ENCODE results near the gene IRF5. TPM values are rescaled to one million over a fixed set of nuclear protein-coding genes. Genes with fewer than 3 reads are reported as not detected.

IRF5 gene
- total and polyA plus RNA-seq, 12 donors, result 0.83 to 25.9 (median 10.9) TPM

DNA sequence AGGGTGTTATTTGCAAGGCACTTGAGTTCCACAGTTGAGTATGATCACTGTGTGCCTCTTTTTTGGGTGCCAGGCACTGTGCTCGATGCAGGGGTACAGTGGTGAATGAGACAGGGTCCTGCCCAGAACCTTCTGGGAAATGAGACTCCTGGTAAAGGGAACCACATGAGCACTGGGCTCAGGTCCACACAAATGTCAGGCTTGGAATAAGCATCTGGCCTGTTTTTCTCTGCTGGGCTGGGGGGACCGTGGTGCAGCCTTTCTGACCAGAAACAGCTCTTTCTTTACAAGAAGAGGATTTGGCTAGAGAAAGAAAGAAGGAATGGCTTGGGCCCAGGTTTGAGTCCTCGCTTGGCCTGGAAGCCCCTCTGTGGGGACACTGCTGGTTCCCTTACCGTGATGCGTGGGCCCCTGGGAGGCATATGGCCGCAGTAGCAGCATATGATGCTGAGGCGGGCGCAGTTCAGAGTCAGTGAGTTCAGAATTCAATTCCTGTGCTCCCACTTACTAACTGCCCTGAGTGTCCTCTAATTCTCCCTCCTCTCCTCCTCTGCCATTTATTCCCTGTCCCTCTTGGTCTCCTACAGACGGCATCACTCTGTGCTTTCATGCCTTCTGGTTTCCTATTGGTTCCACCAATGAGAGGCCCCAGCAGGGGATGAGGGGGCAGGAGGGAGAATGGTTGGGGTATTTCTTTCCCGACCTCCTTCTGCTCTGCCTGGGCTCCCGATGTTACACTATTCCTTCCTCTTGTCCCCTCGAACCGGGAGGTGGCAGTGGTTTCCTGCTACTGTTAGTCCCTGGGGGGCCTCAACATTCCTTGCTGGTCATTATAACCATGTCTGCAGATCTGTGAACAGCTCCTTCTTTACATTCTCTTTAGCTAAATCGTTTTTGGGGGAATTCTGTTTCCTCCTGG is 17.6 kb upstream of the IRF5 start:
- Histone ChIP-seq H3K27me3 (peaks cover 15% of the 10 kb centered on the region), H3K27ac (no peak overlapping the region), H3K36me3 (replicated peaks in 1 of 2) (no peaks in the 10 kb centered on the region), H3K4me3 (no peak overlapping the region), H3K4me1 (replicated peaks in 1 of 2) (no peaks in the 10 kb centered on the region), H3K9me3 (replicated peaks in 1 of 3) (no peaks in the 10 kb centered on the region)
- intact Hi-C loops (cut with DNase I), result no loop called here
- no peak for DNase-seq
- TF ChIP-seq, protein P1, sequence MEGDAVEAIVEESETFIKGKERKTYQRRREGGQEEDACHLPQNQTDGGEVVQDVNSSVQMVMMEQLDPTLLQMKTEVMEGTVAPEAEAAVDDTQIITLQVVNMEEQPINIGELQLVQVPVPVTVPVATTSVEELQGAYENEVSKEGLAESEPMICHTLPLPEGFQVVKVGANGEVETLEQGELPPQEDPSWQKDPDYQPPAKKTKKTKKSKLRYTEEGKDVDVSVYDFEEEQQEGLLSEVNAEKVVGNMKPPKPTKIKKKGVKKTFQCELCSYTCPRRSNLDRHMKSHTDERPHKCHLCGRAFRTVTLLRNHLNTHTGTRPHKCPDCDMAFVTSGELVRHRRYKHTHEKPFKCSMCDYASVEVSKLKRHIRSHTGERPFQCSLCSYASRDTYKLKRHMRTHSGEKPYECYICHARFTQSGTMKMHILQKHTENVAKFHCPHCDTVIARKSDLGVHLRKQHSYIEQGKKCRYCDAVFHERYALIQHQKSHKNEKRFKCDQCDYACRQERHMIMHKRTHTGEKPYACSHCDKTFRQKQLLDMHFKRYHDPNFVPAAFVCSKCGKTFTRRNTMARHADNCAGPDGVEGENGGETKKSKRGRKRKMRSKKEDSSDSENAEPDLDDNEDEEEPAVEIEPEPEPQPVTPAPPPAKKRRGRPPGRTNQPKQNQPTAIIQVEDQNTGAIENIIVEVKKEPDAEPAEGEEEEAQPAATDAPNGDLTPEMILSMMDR (IDR thresholded peaks at IDR 0.05), result no peak
- TF ChIP-seq POLR2A (IDR thresholded peaks at IDR 0.05), result no peak
- WGBS, 4 donors, result 59 to 68% (median 64%) methylated on average over 14 of the region's 14 CpGs

DNA sequence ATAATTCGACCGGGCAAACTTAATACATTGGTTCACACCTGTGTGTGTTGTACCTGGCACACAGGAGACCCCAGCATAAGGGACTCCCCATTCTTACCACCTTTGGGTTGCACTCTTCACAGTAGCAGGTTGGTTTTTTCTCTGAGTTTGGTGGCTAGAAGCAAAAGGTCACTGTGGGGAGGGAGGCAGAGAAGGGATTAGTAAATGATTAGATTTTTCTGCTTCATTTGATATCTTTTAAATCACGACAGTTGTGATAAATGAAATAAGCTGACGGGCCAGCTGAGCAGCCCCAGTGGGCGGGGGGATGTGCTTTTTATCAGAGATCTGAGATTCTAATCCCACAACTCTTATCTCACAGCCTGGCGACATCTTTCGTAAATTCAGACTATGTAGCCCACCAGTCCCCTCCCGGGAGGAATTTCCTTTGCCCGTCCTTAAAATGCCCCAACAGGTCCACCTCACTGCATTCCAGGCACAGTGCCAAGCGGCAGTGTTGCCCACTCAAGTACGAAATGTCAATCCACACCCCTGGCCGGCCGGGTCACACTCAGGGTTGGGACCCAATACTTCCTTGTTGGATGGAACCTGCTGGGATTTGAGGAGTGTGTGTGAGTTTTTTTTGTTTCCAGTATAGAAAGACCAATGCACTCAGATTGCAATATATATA is 16.7 kb upstream of the IRF5 start:
- no peaks in the 10 kb centered on the region for H3K4me1 ChIP-seq (replicated peaks in 1 of 2)
- TF ChIP-seq, protein P1 (IDR thresholded peaks at IDR 0.05), result no peak
- no peak for TF ChIP-seq POLR2A (IDR thresholded peaks at IDR 0.05)
- intact Hi-C loops (cut with DNase I), result no loop called here
- H3K4me3 ChIP-seq, result no peak overlapping the region
- no peaks in the 10 kb centered on the region for H3K36me3 ChIP-seq (replicated peaks in 1 of 2)
- H3K27me3 ChIP-seq, result peaks cover 6% of the 10 kb centered on the region
- no peak for DNase-seq
- H3K9me3 ChIP-seq (replicated peaks in 1 of 3), result no peaks in the 10 kb centered on the region
- WGBS, 4 donors, result 56 to 61% (median 56%) methylated on average over 13 of the region's 13 CpGs
- no peak overlapping the region for H3K27ac ChIP-seq

DNA sequence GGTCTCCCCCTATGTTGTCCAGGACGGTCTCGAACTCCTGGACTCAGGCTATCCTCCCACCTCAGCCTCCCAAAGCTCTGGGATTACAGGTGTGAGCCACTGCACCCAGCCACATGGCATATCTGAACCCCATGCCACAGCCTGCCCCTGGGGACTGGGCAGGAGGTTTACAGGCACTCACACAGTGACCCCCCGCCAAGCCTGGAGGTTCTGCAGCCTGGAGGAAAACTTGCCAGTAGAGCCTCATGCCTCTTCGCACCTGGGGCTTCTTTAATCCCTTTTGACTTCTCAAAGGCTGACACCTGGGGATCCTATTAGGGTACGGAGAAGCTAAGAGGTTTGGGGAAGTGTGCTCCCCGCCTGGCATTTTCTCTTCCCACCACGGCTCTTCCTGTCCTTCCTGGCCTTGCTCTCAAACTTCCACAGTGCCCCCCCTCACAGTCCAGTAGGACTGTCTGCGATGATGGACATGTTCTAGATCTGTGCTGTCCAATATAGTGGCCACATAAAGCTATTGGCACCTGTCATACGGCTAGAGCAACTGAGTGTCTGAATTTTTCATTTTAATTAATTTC is 15.8 kb upstream of the IRF5 start:
- no peak overlapping the region for H3K27ac ChIP-seq
- H3K4me3 ChIP-seq, result no peak overlapping the region
- DNase-seq, result no peak
- intact Hi-C loops (cut with DNase I), result no loop called here
- no peaks in the 10 kb centered on the region for H3K4me1 ChIP-seq (replicated peaks in 1 of 2)
- WGBS, 4 donors, result 65 to 77% (median 71%) methylated on average over 8 to 9 of the region's 9 CpGs
- TF ChIP-seq POLR2A (IDR thresholded peaks at IDR 0.05), result no peak
- TF ChIP-seq, protein P1 (IDR thresholded peaks at IDR 0.05), result no peak
- H3K9me3 ChIP-seq (replicated peaks in 1 of 3), result no peaks in the 10 kb centered on the region
- no peaks in the 10 kb centered on the region for H3K27me3 ChIP-seq
- no peaks in the 10 kb centered on the region for H3K36me3 ChIP-seq (replicated peaks in 1 of 2)
